HG03571 (cell line): ENCODE measurements around the gene CD4.

ENCODE experiments used
- ATAC-seq: cut with Tn5 transposase; IDR thresholded peaks from one replicate; pipeline ENCODE4 v1.9.1; 2021; ENCODE audit not compliant: unreplicated experiment

CD4 gene

DNA sequence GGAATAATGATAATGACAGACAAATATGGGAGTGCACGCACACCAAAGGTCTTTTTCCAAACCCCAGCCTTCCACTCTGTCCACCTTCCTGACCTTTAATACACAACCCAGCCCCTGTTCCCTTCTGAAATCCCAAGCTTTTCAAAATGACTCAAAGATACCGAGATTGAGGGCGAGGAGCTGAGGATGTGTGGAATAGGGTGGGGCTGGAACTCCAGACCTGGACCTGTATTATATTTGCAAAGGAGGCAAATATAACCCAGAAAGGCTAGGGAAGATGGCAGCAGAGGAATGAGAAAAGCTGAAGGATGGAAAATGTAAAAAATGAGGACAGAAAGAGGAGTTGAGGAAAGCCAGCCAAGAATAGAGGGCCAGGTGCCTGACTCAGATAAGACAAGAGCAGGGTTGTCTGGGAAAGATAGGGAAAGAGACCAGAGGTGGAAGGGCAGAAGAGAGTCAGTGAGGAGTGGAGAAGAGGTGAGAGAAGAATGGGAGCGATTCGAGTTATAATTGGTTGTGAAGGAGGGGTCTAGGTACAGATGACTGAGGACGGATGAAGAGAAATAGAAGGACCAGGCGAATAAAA, 24.2 kb upstream of the CD4 start:
- no peak for ATAC-seq

DNA sequence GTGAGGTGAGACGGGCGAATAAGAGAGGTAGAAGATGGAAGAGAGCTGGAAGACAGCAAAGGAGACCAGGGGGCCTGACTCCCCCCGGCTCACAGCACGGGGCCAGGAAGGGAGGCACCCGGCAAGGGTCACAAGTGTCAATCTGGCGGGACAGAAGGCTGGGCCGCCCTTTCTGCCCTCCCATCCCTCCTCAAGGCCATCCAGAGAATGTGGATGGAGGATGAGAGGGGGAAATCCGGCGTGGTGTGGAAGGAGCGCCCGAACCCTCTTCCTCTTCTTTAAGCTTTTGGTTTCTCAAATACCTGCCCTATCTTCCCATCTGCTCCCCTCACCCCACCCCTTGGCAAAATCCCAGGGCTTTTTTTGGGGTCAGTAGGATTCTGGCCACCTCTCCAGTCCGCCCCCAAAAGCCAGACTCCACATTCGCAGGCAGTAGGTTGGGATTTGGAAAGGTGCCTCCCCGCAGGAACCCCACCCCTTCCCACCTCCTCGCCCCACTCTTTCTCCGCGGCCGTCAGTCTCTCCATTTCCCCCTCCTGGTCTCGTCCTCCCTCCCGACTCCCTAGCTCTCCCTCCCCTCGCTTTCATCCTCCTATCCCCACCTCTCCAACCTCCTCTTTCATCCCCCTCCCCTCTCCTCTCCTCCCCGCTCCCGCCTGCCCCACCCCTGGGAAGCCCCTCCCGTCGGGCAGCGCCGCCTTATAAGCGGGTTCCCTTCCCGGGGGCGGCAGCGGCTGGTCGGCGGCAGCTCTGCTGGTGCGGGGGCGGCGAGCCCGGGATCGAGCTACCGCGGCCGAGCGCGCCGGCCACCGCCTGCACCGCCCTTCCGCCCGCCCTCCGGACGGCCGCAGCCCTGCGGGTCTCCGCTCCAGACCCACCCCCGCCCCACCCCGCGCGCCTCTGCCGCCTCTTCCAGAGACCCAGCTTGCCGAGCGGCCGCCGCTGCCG, 23.4 kb upstream of the CD4 start, which contains the start of gene PTMS:
Gene PTMS (plus strand): TSS at position 730 of the 948 bp plus-strand sequence. CDS start 343 bp downstream, outside the sequence.
- peak; percentile 9 for ATAC-seq

DNA sequence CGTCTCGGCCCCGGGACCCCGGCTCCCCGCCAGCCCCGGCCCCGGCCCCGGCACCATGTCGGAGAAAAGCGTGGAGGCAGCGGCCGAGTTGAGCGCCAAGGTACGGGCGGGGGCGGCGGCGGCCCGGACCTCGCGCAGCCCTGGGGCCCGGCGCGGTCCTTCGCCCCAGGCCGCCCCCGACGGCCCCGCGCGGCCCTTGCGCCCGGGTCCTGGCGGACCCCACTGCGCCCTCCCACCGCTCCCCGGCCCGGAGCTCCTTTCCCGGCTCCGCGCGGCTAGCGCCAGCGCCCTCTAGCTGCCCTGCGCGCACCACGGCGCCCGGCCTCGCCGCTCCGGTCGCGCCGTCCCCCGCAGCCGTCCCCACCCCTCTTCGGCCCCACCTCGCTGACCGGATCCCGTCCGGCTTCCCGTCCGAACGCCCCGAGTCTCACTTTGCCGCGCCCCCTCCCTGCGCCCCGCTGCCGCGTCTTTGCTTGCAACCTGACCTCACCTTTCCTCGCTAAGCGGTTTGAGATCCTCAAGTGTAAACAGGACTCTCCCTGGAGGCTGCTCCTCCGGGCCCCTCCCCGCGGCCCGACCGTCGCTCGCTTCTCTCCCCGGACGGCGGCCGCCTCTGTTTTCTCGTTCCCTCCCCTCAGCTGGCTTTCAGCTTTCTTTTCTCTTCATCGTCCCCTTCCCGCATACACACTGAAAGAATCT, 22.5 kb upstream of the CD4 start:
- peak; percentile 45 for ATAC-seq

- ATAC-seq: no peak
Observed at GRCh38 chr12:6767353-6768319, 21.7 kb upstream of the CD4 start.

GRCh38 chr12:6768437-6768914, 20.9 kb upstream of the CD4 start:
- no peak for ATAC-seq

DNA sequence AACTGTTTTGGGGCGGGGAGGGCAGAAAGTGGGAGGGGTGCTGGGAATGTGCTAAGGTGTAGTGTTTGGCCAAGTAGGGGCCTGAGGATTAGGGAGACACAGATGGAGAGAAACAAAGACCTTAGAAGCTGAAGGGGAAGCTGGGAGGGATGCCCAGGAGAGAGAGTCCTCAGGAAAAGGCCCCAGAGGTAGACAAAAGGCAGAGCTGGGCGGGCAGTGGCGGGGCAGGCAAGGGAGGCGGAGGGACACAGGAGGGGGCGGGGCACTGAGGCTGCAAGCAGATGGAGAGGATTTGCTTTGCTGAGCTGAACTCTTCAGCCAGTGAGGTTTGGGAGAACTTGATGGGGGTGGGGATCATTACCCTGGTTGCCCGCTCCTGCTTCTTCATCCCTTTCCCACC, 20.3 kb upstream of the CD4 start:
- no peak for ATAC-seq

DNA sequence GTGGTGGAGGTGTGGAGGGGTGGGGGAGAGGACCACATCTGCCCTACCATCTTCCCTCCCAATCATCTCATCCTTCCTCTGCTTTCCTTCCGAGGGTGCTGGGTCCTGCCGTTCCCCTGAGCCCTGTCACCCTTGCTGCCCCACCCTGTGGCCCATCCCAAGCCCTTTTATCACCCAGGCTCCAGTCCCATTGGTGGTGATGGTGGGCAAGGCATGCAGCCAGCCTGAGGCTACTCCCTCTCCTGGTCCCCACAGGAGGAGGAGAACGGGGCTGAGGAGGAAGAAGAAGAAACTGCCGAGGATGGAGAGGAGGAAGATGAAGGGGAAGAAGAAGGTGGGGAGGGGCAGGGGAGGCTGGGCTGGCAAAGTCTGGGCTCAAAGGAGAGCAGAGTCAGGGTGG, 19.7 kb upstream of the CD4 start:
- ATAC-seq: no peak

- ATAC-seq: no peak
Observed at GRCh38 chr12:6770094-6770493, 19.2 kb upstream of the CD4 start.

GRCh38 chr12:6770600-6770999, 18.7 kb upstream of the CD4 start:
- ATAC-seq: no peak

DNA sequence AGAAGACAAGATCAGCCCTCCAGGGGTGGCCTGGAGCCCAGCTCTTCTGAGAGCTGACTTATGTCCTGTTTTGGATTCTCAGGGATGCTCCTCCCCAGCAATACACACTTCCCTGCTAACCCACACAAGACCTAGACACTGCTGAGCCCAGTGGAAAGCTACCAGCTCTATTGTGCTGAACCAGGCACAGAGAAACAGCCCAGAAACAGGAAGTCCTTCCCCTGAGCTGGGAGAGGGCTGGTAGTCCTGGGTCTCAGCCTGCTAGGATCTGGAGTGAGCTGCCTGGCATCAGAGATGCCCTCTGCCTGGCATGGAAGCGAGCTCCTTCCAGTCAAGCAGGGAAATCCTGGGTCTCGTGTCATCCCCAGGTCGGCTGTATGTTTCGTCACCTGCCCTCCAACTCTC, 18.2 kb upstream of the CD4 start:
- ATAC-seq: no peak

DNA sequence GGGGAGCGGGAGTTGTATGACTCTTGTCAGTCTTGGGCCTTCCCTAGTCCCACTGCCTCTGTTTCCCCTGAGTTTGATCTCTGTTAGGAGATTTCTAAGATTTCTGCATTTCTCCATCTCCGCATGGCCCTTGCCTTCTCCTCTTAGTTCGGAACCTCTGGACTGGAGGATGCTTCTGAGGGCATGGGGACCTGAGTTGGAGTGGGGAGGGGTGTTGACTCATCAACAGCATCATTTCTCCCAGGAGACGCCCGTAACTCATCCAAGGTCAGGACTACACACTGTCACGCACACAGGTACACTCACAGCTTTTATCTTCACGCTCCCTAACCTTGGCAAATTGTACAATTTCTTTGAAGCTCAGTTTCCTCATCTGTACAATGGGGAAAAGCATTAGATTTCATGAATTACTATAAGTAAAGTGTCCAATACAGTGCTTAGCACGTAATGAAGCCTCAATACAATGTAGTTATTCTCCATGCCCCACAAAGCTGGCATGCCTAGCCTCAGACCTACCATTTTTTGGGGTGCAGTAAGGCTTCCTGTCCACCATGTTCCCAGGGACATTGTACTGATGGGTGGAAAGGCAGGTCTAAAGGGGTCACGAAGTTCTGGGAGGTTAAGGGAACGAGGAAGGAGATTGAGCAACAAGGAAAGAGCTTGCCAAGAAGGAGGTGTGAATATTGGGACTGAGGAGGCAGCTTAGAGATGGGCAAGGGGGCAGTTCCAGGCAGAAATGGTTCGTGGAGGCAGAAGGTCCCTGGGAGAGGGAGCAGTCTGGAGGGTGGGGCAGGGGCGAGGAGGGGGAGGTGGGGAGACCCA, 17.6 kb upstream of the CD4 start:
- ATAC-seq: no peak

DNA sequence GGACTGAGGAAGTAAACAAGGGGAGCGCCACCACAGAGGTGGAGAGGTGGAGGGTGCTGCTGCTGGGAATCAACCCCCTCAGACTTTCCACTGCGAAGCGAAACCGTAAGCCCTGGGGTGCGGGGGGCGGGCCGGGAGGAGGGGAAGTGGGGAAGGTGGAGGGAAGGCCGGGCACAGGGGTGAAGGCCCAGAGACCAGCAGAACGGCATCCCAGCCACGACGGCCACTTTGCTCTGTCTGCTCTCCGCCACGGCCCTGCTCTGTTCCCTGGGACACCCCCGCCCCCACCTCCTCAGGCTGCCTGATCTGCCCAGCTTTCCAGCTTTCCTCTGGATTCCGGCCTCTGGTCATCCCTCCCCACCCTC, 17.0 kb upstream of the CD4 start, which contains the start of gene LAG3:
Gene LAG3 (plus strand): TSS at position 190 of the 365 bp plus-strand sequence. CDS start 333 bp downstream, outside the sequence.
- no peak for ATAC-seq

DNA sequence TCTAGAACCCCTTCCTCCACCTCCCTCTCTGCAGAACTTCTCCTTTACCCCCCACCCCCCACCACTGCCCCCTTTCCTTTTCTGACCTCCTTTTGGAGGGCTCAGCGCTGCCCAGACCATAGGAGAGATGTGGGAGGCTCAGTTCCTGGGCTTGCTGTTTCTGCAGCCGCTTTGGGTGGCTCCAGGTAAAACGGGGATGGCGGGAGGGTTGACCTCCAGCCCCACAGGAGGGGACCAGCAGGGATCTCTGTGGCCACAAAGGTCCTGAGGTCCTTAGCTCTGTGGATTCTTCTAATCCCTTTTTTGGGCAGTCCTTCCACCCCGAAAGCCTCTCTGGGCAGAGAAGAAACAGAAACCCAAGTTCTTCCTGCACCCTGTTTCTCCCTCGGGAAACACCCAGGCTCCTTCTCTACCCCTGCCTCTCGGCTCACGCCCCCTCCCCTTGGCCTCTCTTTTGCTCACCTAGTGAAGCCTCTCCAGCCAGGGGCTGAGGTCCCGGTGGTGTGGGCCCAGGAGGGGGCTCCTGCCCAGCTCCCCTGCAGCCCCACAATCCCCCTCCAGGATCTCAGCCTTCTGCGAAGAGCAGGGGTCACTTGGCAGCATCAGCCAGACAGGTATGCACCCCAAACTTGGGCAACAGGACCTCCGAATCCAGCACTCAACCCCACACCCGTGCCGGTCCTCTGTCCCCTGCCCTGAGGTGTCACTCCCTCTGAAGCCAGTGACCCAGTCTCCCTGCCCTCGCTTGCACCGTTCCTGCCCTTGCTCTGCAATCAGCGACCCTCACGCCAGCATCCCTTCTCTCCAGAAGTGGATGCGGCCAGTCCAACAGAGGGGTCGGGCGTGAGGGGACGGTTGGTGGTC, 16.4 kb upstream of the CD4 start:
- ATAC-seq: no peak

DNA sequence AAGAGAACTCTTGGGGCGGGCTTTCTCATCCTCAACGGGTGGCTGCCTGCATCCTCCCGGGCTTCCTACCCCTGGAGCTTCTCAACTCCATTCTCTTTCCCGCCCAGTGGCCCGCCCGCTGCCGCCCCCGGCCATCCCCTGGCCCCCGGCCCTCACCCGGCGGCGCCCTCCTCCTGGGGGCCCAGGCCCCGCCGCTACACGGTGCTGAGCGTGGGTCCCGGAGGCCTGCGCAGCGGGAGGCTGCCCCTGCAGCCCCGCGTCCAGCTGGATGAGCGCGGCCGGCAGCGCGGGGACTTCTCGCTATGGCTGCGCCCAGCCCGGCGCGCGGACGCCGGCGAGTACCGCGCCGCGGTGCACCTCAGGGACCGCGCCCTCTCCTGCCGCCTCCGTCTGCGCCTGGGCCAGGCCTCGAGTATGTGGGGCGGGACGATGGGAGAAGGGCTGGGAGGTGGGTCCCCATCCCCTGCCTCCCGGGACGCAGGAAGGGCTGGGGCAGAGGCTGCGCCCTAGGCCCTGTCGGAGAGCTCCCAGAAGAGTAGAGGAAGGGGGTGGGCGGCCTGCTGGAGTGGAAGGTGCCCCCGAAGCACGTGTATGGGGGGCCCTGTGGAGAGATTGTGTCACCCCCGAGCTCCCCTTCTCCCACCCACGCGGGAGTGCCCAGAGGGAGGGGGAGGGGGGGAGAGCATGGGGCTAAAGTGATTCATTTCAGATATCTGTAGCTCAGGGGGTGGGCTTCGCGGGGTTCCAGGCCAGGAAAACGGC, 15.6 kb upstream of the CD4 start:
- ATAC-seq: no peak

DNA sequence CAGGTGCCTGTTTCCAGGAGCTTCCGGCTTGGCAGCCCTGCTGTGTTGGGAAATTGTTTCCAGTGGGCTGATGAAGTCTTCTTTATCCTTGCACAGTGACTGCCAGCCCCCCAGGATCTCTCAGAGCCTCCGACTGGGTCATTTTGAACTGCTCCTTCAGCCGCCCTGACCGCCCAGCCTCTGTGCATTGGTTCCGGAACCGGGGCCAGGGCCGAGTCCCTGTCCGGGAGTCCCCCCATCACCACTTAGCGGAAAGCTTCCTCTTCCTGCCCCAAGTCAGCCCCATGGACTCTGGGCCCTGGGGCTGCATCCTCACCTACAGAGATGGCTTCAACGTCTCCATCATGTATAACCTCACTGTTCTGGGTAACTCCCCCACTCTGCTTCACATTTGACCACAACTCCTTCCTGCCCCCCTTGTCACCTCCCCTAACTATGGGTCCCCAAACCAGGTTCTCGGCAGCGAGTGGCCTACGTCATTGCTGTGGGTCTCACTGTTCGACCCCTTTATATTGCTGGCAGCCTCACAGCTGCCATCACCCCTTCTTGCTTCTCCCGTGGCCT, 14.7 kb upstream of the CD4 start:
- ATAC-seq: no peak

DNA sequence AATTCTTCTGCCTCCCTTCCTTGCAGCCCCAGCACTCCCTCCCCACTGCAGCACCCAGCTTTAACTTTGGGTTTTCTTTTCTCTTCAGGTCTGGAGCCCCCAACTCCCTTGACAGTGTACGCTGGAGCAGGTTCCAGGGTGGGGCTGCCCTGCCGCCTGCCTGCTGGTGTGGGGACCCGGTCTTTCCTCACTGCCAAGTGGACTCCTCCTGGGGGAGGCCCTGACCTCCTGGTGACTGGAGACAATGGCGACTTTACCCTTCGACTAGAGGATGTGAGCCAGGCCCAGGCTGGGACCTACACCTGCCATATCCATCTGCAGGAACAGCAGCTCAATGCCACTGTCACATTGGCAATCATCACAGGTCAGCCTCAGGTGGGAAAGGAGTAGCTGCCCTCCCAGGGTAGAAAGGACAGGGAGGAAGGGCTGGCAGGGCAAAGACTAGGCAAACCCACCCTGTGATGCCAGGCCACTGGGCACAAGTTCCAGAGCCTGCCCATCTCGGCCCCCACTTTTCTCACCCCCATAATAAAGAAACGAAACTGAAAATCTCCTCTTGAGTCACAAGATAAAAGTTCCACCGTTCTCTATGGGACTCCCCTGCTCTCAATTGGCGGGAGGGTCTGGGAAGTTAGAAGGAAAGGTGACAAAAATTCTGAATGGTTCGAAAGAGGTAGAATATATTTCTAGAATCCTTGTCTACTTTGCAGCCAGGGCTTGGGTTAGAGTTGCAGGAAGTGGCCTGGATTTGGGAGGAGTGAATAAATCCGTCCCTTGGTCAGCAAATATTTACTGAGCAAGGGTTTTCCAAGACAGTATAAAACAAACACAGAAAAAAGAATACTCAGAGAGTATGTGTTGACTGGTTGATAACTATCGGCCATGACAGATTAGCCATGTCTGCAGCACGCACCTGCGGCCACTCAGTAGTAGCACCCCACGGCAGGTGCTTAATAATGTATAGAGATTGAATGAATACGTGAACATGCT, 13.8 kb upstream of the CD4 start:
- no peak for ATAC-seq
